ENCODE data around the gene IPMK.
A peak's percentile ranks its signal among the peaks of the same experiment; 100 is the strongest.

Gene IPMK

GRCh38 chr10:58267713-58268453 lies at the start of gene IPMK:
Gene IPMK, minus strand, starts transcription at chr10:58267894. Its CDS starts 283 bp downstream, at chr10:58267611.
- no peaks in the 10 kb centered on the region for H3K9me3 Mint-ChIP-seq
- H3K4me1 Mint-ChIP-seq, result peaks cover 47% of the 10 kb centered on the region
- H3K27ac Mint-ChIP-seq, result peak within 1 kb of the TSS; percentile 98
- H3K36me3 Mint-ChIP-seq, result peaks cover 1% of the 10 kb centered on the region
- no peaks in the 10 kb centered on the region for H3K27me3 Mint-ChIP-seq
- H3K4me3 Mint-ChIP-seq, result peak within 1 kb of the TSS; percentile 97

- Mint-ChIP-seq H3K4me3 (no peak overlapping the region), H3K36me3 (no peaks in the 10 kb centered on the region), H3K9me3 (no peaks in the 10 kb centered on the region), H3K4me1 (no peaks in the 10 kb centered on the region), H3K27ac (no peak overlapping the region), H3K27me3 (no peaks in the 10 kb centered on the region)
These were observed 49.2 kb upstream of the IPMK start for GRCh38 chr10:58316874-58317273.

GRCh38 chr10:58311026-58311425 lies 43.3 kb upstream of the IPMK start:
- H3K9me3 Mint-ChIP-seq, result no peaks in the 10 kb centered on the region
- H3K36me3 Mint-ChIP-seq, result no peaks in the 10 kb centered on the region
- no peak overlapping the region for H3K27ac Mint-ChIP-seq
- peaks cover 12% of the 10 kb centered on the region for H3K27me3 Mint-ChIP-seq
- H3K4me3 Mint-ChIP-seq, result no peak overlapping the region
- no peaks in the 10 kb centered on the region for H3K4me1 Mint-ChIP-seq

GRCh38 chr10:58307676-58308075 lies 40.0 kb upstream of the IPMK start:
- H3K27me3 Mint-ChIP-seq, result peaks cover 17% of the 10 kb centered on the region
- H3K9me3 Mint-ChIP-seq, result no peaks in the 10 kb centered on the region
- H3K36me3 Mint-ChIP-seq, result no peaks in the 10 kb centered on the region
- H3K4me3 Mint-ChIP-seq, result no peak overlapping the region
- H3K27ac Mint-ChIP-seq, result no peak overlapping the region
- H3K4me1 Mint-ChIP-seq, result no peaks in the 10 kb centered on the region

- no peak overlapping the region for H3K27ac Mint-ChIP-seq
- H3K27me3 Mint-ChIP-seq, result peaks cover 22% of the 10 kb centered on the region
- no peaks in the 10 kb centered on the region for H3K4me1 Mint-ChIP-seq
- H3K36me3 Mint-ChIP-seq, result no peaks in the 10 kb centered on the region
- no peak overlapping the region for H3K4me3 Mint-ChIP-seq
- no peaks in the 10 kb centered on the region for H3K9me3 Mint-ChIP-seq
These were observed 38.1 kb upstream of the IPMK start for GRCh38 chr10:58305821-58306220.

GRCh38 chr10:58304099-58304633 lies 36.5 kb upstream of the IPMK start:
- H3K27me3 Mint-ChIP-seq, result peaks cover 18% of the 10 kb centered on the region
- H3K4me3 Mint-ChIP-seq, result no peak overlapping the region
- no peaks in the 10 kb centered on the region for H3K9me3 Mint-ChIP-seq
- H3K36me3 Mint-ChIP-seq, result no peaks in the 10 kb centered on the region
- no peak overlapping the region for H3K27ac Mint-ChIP-seq
- H3K4me1 Mint-ChIP-seq, result peaks cover 3% of the 10 kb centered on the region

- Mint-ChIP-seq H3K4me3 (no peak overlapping the region), H3K9me3 (no peaks in the 10 kb centered on the region), H3K27ac (no peak overlapping the region), H3K36me3 (no peaks in the 10 kb centered on the region), H3K27me3 (peaks cover 14% of the 10 kb centered on the region), H3K4me1 (peaks cover 3% of the 10 kb centered on the region)
These were observed 34.6 kb upstream of the IPMK start for GRCh38 chr10:58302254-58302653.

- Mint-ChIP-seq H3K4me3 (no peak overlapping the region), H3K4me1 (peaks cover 3% of the 10 kb centered on the region), H3K36me3 (no peaks in the 10 kb centered on the region), H3K27ac (no peak overlapping the region), H3K27me3 (peaks cover 8% of the 10 kb centered on the region), H3K9me3 (no peaks in the 10 kb centered on the region)
These were observed 33.0 kb upstream of the IPMK start for GRCh38 chr10:58300676-58301075.

- Mint-ChIP-seq H3K36me3 (no peaks in the 10 kb centered on the region), H3K4me1 (peaks cover 3% of the 10 kb centered on the region), H3K27ac (no peak overlapping the region), H3K27me3 (peaks cover 8% of the 10 kb centered on the region), H3K9me3 (no peaks in the 10 kb centered on the region), H3K4me3 (no peak overlapping the region)
These were observed 31.9 kb upstream of the IPMK start for GRCh38 chr10:58299580-58299979.

GRCh38 chr10:58293989-58294388 lies 26.3 kb upstream of the IPMK start:
- no peak overlapping the region for H3K4me3 Mint-ChIP-seq
- H3K27ac Mint-ChIP-seq, result no peak overlapping the region

GRCh38 chr10:58291538-58292174 lies 24.0 kb upstream of the IPMK start:
- H3K27ac Mint-ChIP-seq, result no peak overlapping the region
- no peak overlapping the region for H3K4me3 Mint-ChIP-seq
- peaks cover 3% of the 10 kb centered on the region for H3K36me3 Mint-ChIP-seq
- H3K27me3 Mint-ChIP-seq, result no peaks in the 10 kb centered on the region
- no peaks in the 10 kb centered on the region for H3K9me3 Mint-ChIP-seq
- H3K4me1 Mint-ChIP-seq, result no peaks in the 10 kb centered on the region

More at GRCh38 chr10:58293989-58294388, 26.3 kb upstream of the IPMK start:
- H3K4me1 Mint-ChIP-seq, result no peaks in the 10 kb centered on the region
- H3K36me3 Mint-ChIP-seq, result peaks cover 3% of the 10 kb centered on the region
- H3K9me3 Mint-ChIP-seq, result no peaks in the 10 kb centered on the region
- H3K27me3 Mint-ChIP-seq, result no peaks in the 10 kb centered on the region

GRCh38 chr10:58282615-58283014 lies 14.9 kb upstream of the IPMK start:
- Mint-ChIP-seq H3K4me3 (peak overlapping the region; percentile 40), H3K9me3 (no peaks in the 10 kb centered on the region), H3K27ac (peak overlapping the region; percentile 68), H3K27me3 (no peaks in the 10 kb centered on the region), H3K36me3 (peaks cover 13% of the 10 kb centered on the region), H3K4me1 (peaks cover 36% of the 10 kb centered on the region)

GRCh38 chr10:58281092-58281752 lies 13.5 kb upstream of the IPMK start:
- Mint-ChIP-seq H3K36me3 (peaks cover 13% of the 10 kb centered on the region), H3K9me3 (no peaks in the 10 kb centered on the region), H3K4me3 (no peak overlapping the region), H3K27ac (no peak overlapping the region), H3K4me1 (peaks cover 36% of the 10 kb centered on the region), H3K27me3 (no peaks in the 10 kb centered on the region)

- Mint-ChIP-seq H3K27ac (peak overlapping the region; percentile 0), H3K4me1 (peaks cover 36% of the 10 kb centered on the region), H3K36me3 (peaks cover 13% of the 10 kb centered on the region), H3K4me3 (no peak overlapping the region), H3K27me3 (no peaks in the 10 kb centered on the region), H3K9me3 (no peaks in the 10 kb centered on the region)
These were observed 12.8 kb upstream of the IPMK start for GRCh38 chr10:58280477-58280876.

- Mint-ChIP-seq H3K4me3 (no peak overlapping the region), H3K4me1 (peaks cover 43% of the 10 kb centered on the region), H3K27ac (no peak overlapping the region), H3K9me3 (no peaks in the 10 kb centered on the region), H3K27me3 (no peaks in the 10 kb centered on the region), H3K36me3 (peaks cover 13% of the 10 kb centered on the region)
These were observed 11.2 kb upstream of the IPMK start for GRCh38 chr10:58278962-58279307.

Data from activated naive CD4-positive, alpha-beta T cell treated with anti-CD3 and anti-CD28 coated beads, Interleukin-2, amount 50 U/mL, for 24 hours (primary cell).